ENCODE measurements around the gene TRMT44.

TRMT44 gene

DNA sequence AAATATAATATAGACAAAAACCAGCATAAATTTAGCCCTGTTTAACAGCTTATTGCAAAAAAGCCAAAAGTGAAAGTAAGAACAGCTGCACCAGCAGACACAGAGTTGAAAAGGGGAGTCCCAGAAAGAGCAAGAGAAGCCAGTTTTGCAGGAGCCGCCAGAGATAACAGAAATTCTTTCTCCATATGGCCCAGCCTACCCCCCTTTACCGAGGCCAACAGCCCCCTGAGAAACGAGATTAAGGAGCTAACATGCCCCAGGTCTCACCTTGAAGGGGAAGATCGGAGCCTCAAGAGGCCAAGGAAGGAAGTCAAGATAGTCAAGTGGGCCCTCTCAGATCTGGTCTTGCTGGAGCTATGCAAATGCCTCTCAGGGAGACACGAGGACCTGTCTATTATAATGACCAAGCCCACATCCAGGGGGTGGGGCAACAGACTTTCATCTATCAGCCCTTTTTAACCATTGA lies 4.9 kb upstream of the TRMT44 start:
- DNase-seq (ENCODE audit: low spot score): no peak

DNA sequence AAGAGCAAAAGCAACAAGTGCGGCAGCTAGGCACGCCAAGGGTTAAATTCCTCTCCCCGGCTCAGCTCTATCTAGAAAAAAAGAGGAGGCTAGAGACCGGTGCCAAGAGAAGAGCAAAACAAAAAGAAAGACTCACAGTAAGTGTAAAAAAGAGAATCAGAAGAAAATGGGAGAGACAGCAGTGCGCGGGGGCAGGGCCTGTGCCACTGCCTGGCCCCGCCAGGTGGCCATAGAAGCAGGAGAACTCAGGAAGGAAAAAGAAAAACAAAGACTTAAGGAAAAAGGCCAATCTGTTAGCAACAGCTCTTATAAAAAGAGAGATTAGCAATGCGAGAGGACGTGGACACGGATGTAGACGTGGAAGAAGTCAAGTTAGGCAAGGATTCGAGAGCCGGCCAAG lies 3.3 kb upstream of the TRMT44 start:
- DNase-seq (ENCODE audit: low spot score): no peak

DNA sequence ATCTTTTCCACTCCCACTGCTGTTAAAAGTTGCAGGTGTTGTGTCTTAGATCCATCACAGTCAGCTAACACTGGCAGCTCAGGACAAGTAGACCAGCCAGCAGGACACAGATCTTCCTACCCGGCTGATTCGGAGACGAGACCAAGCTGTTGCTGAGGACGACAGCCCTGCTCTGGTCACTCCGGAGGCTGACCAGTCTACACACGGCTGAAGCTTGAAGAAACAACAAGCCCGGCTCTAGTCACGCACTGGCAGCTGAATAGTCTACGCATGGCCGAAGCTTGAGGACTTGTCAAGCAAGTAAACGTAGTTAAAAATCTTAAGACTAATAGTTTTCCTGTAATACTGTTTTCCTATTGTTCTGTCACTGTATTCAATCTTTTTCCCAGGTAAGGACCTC lies 1.8 kb upstream of the TRMT44 start:
- no peak for DNase-seq (ENCODE audit: low spot score)

DNA sequence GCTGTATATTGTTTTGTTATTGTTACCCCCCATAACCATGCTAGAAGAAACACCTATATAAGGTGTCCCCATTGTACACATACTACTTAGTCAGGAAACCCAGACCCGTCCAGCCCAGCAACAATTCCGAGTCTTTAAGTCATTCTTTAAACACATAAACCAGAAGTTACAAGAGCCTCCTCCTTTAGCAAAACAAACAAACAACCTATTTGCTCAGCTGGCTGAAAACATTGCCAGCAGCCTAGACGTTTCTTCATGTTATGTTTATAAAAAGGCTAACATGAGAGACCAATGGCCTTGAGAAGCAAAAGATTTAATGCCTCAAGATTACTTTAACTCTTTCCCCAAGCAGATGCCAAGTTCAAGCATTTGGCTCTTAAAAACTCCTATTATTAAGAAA lies 1.4 kb upstream of the TRMT44 start:
- no peak for DNase-seq (ENCODE audit: low spot score)

DNA sequence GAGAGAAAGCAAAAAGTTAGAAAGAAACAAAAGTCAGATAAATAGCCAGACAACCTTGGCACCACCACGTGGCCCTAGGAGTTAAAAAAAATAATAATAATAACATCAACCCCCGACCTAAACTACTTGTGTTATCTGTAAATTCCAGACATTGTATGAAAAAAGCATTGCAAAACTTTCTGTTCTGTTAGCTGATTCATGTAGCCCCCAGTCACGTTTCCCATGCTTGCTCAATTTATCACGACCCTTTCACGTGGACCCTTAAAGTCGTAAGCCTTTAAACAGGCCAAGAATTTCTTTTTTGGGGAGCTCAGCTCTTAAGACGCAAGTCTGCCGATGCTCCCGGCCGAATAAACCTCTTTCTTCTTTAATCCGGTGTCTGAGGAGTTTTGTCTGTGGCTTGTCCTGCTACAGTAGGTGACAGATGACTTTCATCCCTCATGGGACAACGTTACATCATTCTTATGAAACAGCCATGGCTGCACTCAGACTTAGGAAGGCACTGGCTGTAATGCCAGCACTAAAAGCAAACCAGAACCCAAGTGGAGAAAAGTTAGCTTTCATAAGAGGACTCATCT lies 574 bp upstream of the TRMT44 start:
- DNase-seq (ENCODE audit: low spot score): no peak

DNA sequence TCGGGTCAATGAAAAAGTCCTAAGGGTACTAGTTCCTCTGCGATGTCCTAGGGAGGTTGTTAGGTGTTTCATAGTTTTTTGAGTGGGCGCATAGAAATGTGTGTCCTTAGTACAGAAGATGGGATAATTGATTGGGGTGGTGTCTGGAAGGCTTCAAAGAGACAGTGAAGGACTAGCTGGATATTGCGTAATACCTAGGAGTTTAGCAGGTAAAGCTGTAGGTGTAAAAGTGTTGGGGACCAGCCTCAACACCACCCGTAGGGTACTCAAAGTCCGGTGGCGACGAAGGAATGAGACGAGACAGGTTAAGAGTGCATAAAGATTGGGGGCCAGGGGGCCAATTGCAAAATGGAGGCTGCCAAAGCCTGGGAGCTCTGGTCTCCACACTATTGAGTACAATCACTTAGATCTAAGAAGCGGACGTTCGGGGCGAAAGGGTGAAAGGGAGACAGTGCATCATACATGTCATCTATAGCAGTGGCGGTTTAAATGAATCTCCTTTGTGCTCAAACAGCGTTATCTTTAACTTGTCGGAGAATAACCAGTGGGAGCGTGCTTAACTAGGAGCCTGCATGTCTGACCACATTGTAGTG lies 1.0 kb downstream of the TRMT44 start:
- DNase-seq (ENCODE audit: low spot score): no peak

DNA sequence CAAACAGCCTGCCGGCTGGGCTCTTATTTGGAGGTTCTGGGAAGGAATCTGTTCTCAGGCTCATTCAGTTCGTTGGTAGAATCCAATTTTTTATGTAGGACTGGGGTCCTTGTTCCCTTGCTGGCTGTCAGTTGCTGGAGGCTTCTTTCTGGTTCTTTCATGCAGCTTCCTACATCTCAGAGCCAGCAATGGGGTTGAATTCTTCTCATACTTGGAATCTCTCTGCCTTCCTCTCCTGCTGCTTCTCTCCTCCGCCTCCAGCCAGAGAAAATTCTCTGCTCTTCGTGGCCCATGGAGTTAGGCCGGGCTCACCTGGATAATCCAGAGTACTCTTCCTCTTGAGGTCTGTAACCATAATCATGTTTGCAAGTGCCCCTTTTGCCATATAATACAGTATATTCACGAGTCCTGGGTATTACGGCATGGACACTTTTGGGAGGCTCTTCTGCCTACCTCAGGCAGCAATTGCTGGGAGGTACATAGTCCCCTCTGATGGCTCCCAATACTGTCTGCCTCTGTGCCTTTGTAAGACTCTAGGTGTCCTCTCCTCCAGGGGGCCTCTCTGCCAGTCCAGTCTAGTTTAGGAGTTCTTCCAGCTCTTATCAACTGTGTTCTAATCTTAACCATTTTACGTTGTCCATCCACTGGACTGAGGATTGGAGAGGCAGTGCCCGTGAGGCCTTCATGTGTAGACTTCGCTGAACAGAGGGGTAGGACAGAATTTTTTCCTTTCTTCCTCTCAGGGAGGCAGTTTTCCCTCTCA lies 2.2 kb downstream of the TRMT44 start:
- no peak for DNase-seq (ENCODE audit: low spot score)

DNA sequence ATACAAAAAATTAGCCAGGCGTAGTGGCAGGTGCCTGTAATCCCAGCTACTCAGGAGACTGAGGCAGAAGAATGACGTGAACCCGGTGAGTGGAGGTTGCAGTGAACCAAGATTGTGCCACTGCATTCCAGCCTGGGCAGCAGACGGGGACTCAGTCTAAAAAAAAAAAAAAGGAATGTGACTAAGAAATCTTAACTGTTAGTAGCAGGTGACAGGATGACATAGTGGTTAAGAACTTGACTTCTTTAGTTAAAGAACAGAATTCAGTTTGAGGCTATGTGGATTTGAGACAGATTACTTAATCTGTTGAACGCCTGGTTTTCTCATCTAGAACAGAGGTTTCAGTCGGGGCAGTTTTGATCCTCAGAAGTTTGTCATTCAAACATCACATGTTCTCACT lies 3.2 kb downstream of the TRMT44 start:
- DNase-seq (ENCODE audit: low spot score): no peak

DNA sequence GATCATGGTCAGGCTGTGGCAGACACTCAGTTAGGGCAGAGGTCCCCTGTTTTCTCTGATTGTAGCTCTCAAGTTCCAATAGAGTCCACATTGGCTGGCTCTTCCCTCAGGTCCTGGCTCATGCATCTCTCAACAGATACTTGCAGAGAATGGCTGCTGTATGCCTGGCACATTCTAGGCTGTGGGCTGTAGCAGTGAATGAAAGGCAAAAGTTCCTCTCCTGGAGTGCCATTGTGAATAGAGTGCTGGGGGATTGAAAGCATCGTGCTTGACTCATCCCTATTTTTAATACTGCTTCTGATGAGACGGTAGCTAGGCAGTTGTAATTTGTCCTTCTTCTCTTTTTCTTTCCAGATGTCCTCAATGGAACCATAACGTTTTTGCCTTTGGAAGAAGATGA lies 5.5 kb downstream of the TRMT44 start:
- DNase-seq (ENCODE audit: low spot score): no peak

DNA sequence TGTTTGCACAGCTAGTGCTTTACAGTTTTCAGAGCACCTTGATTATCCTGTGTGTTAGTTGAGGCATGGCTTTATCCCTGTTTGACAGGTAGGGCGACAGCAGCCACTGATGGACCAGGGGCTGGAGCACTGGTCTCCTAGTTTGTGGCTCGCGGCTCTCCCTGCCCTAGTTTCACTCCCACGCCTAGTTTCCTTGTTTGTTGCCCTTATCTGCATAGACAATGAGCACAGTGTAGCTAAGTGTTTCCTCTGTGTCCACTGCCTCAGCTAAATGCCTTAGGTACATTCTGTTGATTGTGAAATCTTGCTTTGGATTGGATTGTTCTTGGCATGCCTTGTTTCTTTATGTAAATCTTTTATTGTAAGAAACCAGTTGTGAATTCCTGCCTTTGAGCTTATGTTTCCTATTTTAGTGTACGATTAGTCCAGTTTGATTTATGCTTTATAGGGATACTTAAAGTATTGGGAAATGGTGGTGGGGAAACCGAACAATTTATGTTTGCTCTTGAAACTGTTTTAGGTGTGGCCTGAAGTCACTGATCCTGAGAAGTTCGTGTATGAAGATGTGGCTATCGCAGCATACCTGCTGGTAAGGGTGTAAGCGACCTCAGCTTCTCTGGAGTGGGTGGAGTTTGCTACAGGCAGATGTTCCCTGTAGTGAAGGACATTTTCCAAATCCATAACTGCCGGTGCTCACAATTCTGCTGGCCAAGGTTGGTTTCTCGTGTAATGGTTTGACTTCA lies 11.0 kb downstream of the TRMT44 start:
- DNase-seq (ENCODE audit: low spot score): no peak

DNA sequence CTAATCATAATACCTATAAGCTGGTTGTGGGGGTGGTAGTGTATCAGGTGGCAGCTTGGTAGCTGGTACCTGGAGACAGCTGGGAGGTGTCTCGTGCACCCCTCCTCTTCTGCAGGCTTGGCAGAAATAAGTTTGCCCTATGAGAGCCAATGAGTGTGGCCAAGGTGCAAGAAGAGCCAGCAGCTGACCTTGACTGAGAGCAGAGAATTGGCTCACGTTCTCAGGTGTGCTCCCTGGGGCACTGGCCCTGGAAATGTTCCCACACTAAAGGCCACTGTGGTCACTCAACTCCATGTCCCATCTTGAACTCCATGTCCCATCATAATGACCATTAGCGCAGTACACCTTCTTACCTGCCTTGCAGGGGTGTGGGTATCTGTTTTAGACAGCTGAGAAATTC lies 13.4 kb downstream of the TRMT44 start:
- DNase-seq (ENCODE audit: low spot score): no peak

DNA sequence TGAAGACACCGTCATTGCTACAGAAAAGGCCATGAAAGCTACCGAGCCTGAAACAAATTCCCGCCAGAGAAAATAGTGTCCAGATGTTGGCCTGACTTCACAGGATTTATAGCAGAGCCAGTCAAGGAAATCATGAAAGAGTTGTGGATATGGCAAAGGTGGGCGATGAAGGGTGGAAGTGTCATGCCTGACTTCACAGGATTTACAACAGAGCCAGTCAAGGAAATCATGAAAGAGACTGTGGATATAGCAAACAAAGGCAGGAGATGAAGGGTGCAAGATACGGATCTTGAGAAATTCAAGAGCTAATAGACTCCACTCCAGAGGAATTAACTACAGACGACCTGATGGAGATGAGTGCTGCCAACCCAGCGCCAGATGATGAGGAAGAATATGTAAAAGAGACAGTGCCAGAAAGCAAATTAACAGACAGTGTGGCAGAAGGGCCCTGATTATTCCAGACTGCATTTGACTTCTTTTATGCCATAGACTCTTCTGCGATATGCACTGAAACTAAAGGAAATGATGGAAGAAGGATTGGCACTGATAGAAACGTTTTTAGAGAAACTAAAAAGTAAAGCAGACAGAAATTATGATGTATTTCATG lies 17.2 kb downstream of the TRMT44 start:
- DNase-seq (ENCODE audit: low spot score): no peak

DNA sequence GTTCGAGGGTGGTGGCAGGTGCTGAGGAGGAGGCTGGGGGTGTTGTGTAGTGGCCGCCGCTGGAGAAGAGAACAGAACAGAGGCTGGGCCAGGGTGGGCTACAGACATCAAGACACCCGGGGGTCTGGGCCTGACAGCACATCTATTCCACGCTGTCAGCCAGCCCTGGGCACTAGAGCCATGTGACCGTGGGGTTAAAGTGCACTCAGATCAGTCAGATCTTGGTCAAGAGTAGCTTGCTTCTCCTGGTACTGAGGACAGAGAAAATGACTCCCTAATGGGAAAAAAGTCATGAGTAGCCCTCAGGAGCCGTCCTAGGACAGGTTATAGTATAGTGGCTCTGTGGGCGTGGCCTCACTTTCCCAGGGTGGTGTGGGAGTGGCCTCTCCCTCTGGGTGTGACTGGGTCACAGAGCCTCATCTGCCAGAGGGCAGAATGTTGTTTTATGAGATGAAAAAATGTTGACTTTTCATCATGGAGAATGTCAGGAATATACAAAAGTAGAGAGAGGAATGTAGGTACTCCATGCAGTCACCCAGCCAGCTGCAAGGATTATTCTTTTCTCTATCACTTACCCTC lies 19.4 kb downstream of the TRMT44 start:
- DNase-seq (ENCODE audit: low spot score): no peak

DNA sequence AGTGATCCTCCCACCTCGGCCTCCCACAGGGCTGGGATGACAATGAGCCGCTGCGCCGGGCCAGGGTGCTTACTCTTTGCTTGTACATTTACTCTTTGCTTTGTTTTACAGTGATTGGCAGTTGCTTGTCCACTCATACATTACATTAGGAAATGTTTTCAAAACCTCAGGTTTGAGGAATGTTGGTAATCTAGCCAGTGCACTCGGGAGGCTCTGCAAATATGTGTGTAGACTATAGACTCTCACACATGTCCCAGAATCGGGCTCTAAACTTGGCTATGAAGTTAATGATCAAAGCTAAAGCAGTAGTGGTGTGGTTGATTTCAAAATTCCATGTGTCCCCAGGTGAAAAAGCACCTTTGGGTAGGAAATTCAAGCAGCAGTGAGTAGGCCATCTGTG lies 20.5 kb downstream of the TRMT44 start:
- DNase-seq (ENCODE audit: low spot score): no peak

DNA sequence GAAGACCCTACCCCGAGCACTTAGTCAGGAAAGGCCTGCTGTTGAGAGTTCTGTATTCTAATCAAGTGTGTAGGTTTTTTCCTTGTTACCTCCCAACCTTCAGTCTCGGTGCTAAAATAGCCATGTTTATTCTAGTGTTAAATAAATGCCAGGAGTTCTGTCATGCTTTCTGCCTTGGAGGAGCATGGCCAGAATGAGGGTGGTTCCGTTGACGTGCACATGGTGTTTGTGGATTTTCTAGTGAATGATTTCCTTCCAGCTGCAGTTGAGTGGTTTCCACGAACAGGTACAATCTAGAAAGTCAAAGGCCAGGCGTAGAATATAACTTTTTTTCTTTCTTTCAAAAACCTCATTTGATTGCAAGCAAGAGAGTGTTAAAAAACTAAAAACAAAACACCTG lies 21.0 kb downstream of the TRMT44 start:
- DNase-seq (ENCODE audit: low spot score): no peak

DNA sequence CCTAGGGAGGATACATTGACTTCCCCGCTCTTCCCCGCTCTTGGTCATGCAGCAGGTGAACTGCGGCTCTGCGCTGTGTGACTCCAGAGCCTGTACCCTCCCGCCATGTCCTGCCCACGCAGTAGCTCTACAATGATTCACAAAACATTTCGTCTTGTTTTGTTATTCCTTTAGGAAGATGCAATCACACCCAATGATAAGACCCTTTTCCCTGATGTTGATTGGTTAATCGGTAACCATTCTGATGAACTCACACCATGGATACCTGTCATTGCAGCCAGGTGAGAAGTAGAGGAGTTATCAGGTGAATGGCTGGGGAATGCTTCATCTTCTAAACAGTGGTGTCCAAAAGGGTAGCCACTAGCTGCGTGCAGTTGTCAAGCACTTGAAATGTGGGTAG lies 23.2 kb downstream of the TRMT44 start:
- DNase-seq (ENCODE audit: low spot score): no peak

DNA sequence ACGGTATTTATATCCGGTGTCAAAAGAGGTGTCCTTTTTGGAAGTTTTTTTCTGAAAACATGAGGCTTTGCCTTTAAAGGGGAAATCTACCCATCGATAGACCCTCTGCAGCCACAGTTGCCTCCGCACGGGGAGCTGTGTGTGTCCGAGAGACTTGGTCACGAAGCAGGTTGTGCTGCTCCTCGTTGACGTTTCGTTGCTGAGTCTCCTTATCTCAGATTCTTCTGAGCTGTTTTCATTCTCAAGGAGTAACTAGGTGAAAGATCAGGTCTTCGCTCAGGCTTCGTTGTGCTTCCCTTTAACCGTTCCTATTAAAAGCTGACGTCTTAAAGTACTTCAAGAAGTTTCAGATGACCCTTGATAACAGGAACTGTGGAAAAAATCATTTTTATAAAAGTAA lies 23.8 kb downstream of the TRMT44 start:
- no peak for DNase-seq (ENCODE audit: low spot score)

DNA sequence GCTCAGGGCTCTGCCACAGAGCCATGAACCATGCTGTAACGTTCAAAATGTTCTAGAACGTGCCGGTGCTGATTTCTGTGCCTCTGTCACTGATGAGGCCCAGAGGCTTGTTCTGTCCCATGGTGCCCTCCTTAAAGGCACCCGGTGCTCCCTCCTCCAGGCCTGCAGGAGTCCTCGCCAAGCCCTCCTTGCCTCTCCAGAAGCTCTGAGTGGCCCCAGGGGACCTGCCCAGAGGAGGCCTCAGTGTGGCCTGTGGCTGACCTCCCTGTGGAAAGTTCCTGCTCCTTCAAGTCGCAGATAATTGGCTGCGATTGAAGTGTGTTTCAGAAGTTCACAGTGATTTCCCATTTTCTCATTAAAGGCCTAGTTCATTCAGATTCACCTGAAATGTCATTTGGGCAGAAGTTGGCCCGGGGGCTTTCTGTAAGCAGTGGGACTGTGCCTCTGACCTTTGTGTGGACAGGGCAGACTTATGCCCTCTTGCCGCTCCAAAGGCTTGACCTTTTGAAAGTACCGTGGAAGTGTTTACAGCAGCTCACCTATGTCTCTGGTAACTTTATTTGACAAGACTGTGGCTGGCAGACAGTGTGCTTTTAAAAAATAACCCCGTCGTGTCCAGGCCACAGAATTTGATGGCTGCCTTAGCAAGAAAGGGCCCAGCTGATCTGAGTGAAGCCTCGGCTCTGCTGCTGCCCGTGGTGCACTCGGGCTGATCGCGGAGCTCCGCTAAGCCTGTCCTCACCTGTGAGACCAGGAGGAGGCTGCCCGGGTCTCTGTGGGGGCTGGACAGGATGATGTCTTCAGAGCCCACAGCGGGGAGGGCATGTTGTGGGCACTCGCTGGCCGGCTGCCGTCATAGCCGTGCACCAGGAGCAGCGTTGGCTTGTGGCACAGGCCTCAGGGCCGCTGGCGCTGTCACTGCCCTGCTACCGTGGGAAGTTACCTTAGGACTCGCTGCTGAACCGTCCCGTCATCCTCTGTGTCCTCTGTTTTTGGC lies 25.3 kb downstream of the TRMT44 start:
- DNase-seq (ENCODE audit: low spot score): no peak

DNA sequence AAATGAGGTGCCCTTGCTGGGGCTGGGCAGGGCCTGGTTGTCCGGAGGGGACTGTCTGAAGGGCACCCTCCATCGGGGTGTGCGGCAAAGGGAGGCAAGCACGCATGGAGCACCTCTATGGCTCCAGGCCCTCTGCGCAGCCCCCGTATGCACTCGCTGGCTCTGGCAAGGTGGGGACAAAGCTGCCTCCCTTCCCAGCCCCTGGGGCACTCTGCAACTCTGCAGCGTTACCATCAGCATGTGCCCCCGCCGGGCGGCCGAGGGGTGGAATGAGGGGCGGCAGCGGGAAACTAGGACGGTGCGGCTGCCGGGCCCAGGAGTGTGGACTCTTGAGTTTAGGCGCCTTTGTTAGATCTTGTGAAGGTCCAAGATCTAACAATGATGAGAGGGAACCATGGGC lies 26.4 kb downstream of the TRMT44 start:
- DNase-seq (ENCODE audit: low spot score): no peak

DNA sequence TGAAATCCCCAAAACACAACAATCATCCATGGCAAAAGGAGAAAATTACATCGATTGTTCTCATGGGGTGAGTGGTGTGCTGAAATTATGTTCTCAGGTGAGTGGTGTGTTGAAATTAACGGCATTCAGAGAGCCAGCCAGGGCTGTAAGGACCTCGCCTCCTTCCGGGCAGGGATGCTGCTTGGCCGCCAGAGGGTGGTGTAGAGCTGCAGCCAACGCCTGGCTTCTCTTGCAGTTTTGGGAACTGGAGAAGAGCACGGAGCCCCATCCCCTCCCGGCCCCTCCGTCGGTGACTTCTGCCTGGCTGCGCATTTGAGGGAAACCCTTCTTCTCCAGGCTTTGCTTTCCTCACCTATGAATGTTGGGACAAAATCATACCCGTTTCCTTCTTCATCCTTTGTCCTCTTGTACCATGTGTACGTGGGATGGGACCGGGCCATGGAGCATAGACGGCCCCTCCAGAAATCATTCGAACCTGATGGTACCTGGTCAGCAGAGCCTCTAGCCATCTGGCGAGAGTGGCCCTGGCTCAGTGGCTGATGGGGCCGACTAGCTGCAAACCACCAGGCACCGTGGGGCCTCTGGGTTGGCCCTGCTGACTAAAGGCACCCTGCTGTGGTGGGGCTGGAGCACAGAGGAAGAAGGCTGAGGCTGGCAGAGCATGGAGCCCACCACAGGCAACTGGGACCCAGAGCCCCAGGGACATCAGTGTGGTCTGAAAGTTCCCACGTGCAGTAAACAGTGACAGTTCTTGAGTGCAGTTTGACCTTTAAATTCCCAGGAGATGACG lies 28.4 kb downstream of the TRMT44 start:
- DNase-seq (ENCODE audit: low spot score): peak; percentile 26
